ENCODE results near the gene DYRK1A. TPM values are rescaled to one million over a fixed set of nuclear protein-coding genes. Genes with fewer than 3 reads are reported as not detected.

DYRK1A gene
- total RNA-seq, 2 donors from 2014 or later, result 70.5 to 146 TPM

- H3K27ac ChIP-seq, result no peak overlapping the region
- WGBS, result 31% methylated on average over 21 of the region's 21 CpGs
- no peaks in the 10 kb centered on the region for H3K4me1 ChIP-seq (replicated peaks)
- no peak for DNase-seq (ENCODE audit: low spot score)
- H3K27me3 ChIP-seq (replicated peaks; ENCODE audit: insufficient read depth), result no peaks in the 10 kb centered on the region
- no peak for TF ChIP-seq POLR2AphosphoS5 (IDR thresholded peaks at IDR 0.05)
- no peak for TF ChIP-seq CTCF (IDR thresholded peaks at IDR 0.05)
- no peak for TF ChIP-seq POLR2A (IDR thresholded peaks at IDR 0.05)
- H3K4me3 ChIP-seq, result no peak overlapping the region
- H3K9me3 ChIP-seq, result no peaks in the 10 kb centered on the region
- intact Hi-C loops (cut with DNase I), result no loop called here
- no peaks in the 10 kb centered on the region for H3K36me3 ChIP-seq
Measured at GRCh38 chr21:37551331-37551992, 184.9 kb downstream of the DYRK1A start.

GRCh38 chr21:37551993-37552355 is 185.4 kb downstream of the DYRK1A start:
- H3K27me3 ChIP-seq (replicated peaks; ENCODE audit: insufficient read depth), result no peaks in the 10 kb centered on the region
- intact Hi-C loops (cut with DNase I), result no loop called here
- H3K27ac ChIP-seq, result no peak overlapping the region
- H3K36me3 ChIP-seq, result no peaks in the 10 kb centered on the region
- H3K4me1 ChIP-seq (replicated peaks), result no peaks in the 10 kb centered on the region
- DNase-seq (ENCODE audit: low spot score), result no peak
- TF ChIP-seq CTCF (IDR thresholded peaks at IDR 0.05) (no peak), POLR2A (IDR thresholded peaks at IDR 0.05) (no peak)
- 97% methylated on average over 5 of the region's 5 CpGs for WGBS
- no peaks in the 10 kb centered on the region for H3K9me3 ChIP-seq
- no peak overlapping the region for H3K4me3 ChIP-seq

GRCh38 chr21:37552496-37553029 is 186.0 kb downstream of the DYRK1A start:
- Histone ChIP-seq H3K4me1 (replicated peaks) (no peaks in the 10 kb centered on the region), H3K9me3 (no peaks in the 10 kb centered on the region), H3K27ac (no peak overlapping the region), H3K36me3 (no peaks in the 10 kb centered on the region), H3K4me3 (no peak overlapping the region), H3K27me3 (replicated peaks; ENCODE audit: insufficient read depth) (no peaks in the 10 kb centered on the region)
- intact Hi-C loops (cut with DNase I), result no loop called here
- no peak for DNase-seq (ENCODE audit: low spot score)
- TF ChIP-seq POLR2A (IDR thresholded peaks at IDR 0.05) (no peak), POLR2AphosphoS5 (IDR thresholded peaks at IDR 0.05) (no peak), CTCF (IDR thresholded peaks at IDR 0.05) (no peak)
- WGBS, result 92% methylated on average over 8 of the region's 10 CpGs

- 74% methylated on average over 10 of the region's 10 CpGs for WGBS
- no peak for DNase-seq (ENCODE audit: low spot score)
- Histone ChIP-seq H3K4me3 (no peak overlapping the region), H3K36me3 (no peaks in the 10 kb centered on the region), H3K9me3 (no peaks in the 10 kb centered on the region), H3K27ac (no peak overlapping the region), H3K27me3 (replicated peaks; ENCODE audit: insufficient read depth) (no peaks in the 10 kb centered on the region), H3K4me1 (replicated peaks) (no peaks in the 10 kb centered on the region)
- TF ChIP-seq POLR2A (IDR thresholded peaks at IDR 0.05) (no peak), CTCF (IDR thresholded peaks at IDR 0.05) (no peak), POLR2AphosphoS5 (IDR thresholded peaks at IDR 0.05) (no peak)
- intact Hi-C loops (cut with DNase I), result no loop called here
Measured at GRCh38 chr21:37553078-37553481, 186.5 kb downstream of the DYRK1A start.

Measured in prostate gland (tissue), 2 donors.